ENCODE measurements around the gene LGALS7. TPM values are rescaled to one million over a fixed set of nuclear protein-coding genes. Genes with fewer than 3 reads are reported as not detected.

Gene LGALS7
- polyA plus RNA-seq, 3 donors, result 0.94 TPM; not detected in 2

DNA sequence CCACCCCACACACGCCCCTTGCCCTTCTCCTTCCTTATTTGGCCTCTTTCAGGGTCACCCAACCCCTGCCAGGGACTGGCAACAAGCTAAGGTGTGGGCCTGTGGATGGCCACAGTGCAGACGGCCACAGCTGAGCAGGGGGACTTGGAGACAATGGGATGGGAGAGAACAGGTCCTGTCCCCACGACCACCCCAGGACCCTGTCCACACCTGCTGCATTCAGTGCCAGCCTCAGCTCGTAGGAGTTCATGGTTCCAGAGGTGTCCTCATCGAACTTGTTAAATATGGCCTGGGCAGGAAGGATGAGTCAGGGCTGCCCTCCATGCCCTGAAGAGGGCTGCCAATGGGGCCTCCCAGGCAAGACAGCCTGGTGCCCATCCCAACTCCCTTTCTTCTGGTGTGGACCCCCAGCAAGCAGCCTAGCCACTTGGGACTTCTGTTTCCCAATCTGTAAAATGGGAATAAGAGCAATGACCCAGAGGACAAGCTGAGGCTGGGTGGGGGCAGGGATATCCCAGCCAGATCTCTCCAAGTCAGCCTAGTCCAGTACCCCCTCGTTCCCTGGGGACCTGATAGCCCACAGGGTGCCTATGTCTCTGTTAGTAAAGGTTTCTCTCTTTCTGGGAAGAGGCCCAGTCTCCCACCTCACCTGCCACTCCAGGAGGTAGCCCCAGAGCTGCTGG, 39.7 kb downstream of the LGALS7 start:
- WGBS, 3 donors, result 60 to 63% (median 61%) methylated on average over 6 of the region's 6 CpGs
- H3K27ac ChIP-seq (ENCODE audit: low read depth, low read length), result no peak overlapping the region

- 83 to 100% (median 94%) methylated on average over 1 of the region's 1 CpG for WGBS, 3 donors
Measured at GRCh38 chr19:38733241-38733492, 40.1 kb downstream of the LGALS7 start.

GRCh38 chr19:38731654-38732301, 41.5 kb downstream of the LGALS7 start:
- H3K27ac ChIP-seq (ENCODE audit: low read depth, low read length), result no peak overlapping the region
- 13 to 67% (median 64%) methylated on average over 9 to 10 of the region's 10 CpGs for WGBS, 3 donors

More at GRCh38 chr19:38733241-38733492, 40.1 kb downstream of the LGALS7 start:
- H3K27ac ChIP-seq (ENCODE audit: low read depth, low read length), result no peak overlapping the region

- H3K27ac ChIP-seq (ENCODE audit: low read depth, low read length), result no peak overlapping the region
- WGBS, 3 donors, result 85 to 92% (median 90%) methylated on average over 18 to 19 of the region's 19 CpGs
Measured at GRCh38 chr19:38730731-38731589, 42.4 kb downstream of the LGALS7 start.

DNA sequence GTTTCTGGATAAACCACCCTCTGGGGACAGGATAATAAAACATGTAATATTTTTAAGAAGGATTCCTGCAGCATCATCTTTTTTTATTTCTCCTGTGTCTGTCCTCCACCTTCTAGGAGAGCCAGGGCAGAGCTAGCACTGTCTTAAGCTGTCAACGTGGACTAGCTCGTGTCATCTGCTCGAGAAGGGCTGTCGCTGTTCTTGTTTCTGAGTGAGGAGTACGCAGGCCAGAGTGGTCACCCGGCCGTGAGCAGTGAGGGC, 42.9 kb downstream of the LGALS7 start:
- H3K27ac ChIP-seq (ENCODE audit: low read depth, low read length), result no peak overlapping the region
- 90 to 91% (median 91%) methylated on average over 7 of the region's 7 CpGs for WGBS, 3 donors

GRCh38 chr19:38729653-38730469, 43.5 kb downstream of the LGALS7 start:
- no peak overlapping the region for H3K27ac ChIP-seq (ENCODE audit: low read depth, low read length)
- 69 to 75% (median 72%) methylated on average over 16 to 17 of the region's 17 CpGs for WGBS, 3 donors

DNA sequence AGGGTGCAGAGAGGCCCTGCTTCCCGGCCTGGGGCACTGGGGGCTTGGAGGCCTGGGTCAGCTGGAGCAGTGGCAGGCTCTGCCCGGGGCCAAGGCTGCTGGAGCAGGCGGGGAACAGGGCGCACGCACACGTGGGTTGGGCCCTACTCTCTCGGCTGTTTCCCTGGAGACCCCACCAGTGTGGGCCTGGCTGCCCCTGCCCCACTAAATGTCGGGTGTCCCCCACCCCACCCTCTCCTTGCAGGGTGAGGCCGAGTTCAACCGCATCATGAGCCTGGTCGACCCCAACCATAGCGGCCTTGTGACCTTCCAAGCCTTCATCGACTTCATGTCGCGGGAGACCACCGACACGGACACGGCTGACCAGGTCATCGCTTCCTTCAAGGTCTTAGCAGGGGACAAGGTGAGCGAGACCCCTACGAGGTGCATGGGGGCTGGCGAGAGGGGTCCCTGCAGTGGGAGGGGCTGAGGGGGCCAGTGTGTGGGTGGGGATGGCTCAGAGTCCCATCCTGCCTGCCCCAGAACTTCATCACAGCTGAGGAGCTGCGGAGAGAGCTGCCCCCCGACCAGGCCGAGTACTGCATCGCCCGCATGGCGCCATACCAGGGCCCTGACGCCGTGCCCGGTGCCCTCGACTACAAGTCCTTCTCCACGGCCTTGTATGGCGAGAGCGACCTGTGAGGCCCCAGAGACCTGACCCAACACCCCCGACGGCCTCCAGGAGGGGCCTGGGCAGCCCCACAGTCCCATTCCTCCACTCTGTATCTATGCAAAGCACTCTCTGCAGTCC, 44.4 kb downstream of the LGALS7 start:
- no peak overlapping the region for H3K27ac ChIP-seq (ENCODE audit: low read depth, low read length)
- 85 to 87% (median 87%) methylated on average over 28 to 37 of the region's 37 CpGs for WGBS, 3 donors

DNA sequence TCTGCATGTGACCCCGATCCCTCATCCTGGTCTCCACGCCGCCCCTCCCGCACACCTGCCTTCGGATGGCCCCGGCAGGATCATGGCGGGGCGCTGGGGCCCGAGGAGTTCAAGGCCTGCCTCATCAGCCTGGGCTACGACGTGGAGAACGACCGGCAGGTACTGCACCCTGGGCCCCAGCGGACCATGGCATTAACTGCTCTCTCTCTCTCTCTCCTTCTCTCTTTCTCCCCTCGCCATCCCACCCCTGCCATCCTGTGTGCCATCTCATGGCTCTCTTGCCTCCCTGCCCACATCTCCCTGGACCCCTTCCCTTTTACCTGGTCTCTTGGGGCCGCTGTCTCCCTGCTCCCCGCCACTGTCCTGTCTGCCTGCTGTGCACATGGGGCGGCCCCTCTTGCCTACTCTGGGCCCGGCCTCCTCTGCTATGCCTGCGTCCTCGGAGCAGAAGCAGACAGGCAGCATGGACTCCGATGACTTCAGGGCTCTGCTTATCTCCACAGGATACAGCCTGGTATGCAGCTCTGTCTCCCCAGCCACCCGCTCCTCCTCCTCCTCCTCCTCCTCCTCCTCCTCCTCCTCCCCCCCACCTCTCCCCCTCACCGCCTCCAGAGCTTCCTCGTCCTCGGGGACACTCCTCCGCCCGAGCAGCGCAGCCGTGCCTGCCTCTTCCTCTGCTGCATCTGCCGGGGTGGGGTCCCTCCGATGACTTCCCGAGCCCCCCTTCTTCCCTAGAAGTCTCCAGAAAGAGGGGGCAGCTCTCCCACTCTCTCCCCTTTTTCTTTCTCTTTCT, 45.3 kb downstream of the LGALS7 start:
- peak overlapping the region; percentile 67 for H3K27ac ChIP-seq (ENCODE audit: low read depth, low read length)
- 75 to 82% (median 77%) methylated on average over 27 to 29 of the region's 33 CpGs for WGBS, 3 donors

DNA sequence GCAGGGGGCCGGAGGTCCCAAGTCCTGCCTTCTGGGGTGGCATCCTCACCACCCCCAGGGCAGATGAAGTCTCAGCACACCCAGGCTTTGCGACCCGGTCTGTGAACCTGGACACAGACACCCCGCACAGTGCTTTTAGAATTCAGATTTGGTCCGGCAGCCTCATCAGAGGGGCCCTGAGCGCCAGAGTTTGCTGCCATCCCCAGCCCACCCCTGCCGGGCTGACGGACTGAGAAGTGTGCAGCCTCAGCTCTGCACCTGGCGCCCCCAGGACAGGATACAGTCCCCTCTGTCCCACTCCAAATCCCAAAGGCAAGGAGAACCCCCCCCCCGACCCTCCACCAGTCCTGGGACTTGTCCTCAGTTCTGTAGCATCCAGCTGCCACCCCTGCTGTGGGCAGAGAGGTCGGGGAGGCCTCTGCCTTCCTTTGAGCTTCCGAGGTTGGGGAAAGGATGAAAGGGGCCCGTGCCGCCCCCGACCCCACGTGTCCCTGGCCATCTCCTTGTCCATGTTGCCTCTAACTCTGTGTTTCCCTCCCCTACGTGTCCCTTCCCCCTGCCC, 45.9 kb downstream of the LGALS7 start:
- peak overlapping the region; percentile 67 for H3K27ac ChIP-seq (ENCODE audit: low read depth, low read length)
- WGBS, 3 donors, result 87 to 95% (median 92%) methylated on average over 17 of the region's 17 CpGs

DNA sequence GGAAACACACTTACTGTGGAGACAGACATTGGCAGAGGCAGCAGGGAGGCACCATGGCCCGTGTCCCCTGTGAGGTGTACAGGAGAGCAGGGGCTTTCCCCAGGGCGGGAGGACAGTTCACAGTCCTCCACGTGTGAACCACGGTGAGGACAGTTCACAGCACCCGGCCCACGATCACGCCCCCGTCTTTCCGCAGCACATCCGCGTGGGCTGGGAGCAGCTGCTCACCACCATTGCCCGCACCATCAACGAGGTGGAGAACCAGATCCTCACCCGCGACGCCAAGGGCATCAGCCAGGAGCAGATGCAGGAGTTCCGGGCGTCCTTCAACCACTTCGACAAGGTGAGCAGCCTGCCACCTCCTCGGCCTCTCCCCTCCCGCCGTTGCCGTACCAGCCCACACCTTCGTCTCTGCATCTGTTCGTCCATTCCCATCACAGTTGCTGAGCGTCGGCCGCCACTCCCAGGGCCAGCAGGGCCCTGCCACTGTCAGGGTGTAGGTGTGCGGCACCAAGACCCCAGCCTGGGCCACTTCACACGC, 46.5 kb downstream of the LGALS7 start:
- WGBS, 3 donors, result 84% methylated on average over 23 to 30 of the region's 30 CpGs
- no peak overlapping the region for H3K27ac ChIP-seq (ENCODE audit: low read depth, low read length)

DNA sequence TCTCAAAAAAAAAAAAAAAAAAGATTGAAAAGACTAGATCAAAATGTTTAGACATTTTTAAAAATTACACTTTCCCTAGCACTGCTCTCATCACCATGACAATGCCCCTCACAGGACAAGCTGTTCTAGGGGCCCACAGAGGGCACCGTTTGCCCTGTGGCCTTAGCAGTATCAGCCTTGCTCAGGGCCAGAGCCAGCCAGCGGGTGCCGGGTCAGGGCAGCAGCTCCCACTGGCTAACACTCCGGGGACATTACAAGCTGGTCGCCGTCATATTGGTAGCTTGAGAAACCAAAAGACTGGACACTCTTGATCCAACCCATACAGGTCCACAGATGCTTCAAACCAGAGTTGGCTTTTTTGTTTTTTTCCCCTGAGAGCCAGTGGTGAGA, 47.0 kb downstream of the LGALS7 start:
- WGBS, 3 donors, result 84 to 89% (median 88%) methylated on average over 6 of the region's 6 CpGs
- no peak overlapping the region for H3K27ac ChIP-seq (ENCODE audit: low read depth, low read length)

- WGBS, 3 donors, result 89 to 95% (median 92%) methylated on average over 21 of the region's 21 CpGs
- no peak overlapping the region for H3K27ac ChIP-seq (ENCODE audit: low read depth, low read length)
Measured at GRCh38 chr19:38725469-38726283, 47.6 kb downstream of the LGALS7 start.

- no peak overlapping the region for H3K27ac ChIP-seq (ENCODE audit: low read depth, low read length)
- 93 to 96% (median 94%) methylated on average over 40 to 42 of the region's 42 CpGs for WGBS, 3 donors
Measured at GRCh38 chr19:38723990-38724854, 49.1 kb downstream of the LGALS7 start.

DNA sequence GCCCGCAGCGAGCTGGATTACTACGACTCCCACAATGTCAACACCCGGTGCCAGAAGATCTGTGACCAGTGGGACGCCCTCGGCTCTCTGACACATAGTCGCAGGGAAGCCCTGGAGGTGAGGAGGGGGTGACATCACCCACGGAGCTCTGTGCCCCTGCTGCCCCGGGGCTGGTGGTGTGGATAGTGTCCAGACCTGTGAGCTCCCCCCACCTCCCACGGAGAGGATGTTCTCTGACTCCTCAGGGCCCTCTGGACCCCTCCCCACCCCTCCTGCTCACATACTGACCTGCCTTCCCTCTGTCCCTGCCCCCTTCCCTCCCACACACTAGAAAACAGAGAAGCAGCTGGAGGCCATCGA, 49.7 kb downstream of the LGALS7 start:
- H3K27ac ChIP-seq (ENCODE audit: low read depth, low read length), result no peak overlapping the region
- 69 to 86% (median 75%) methylated on average over 10 to 11 of the region's 11 CpGs for WGBS, 3 donors

GRCh38 chr19:38722947-38723605, 50.2 kb downstream of the LGALS7 start:
- H3K27ac ChIP-seq (ENCODE audit: low read depth, low read length), result no peak overlapping the region
- 91 to 94% (median 92%) methylated on average over 10 of the region's 10 CpGs for WGBS, 3 donors

Measured in adipose tissue (tissue), 3 donors.